Measurements from ENCODE around the gene CRTAP.
"Not testable (repeated sequence)": the region's sequence is repeated elsewhere in the genome, so short reads cannot be mapped to it uniquely, and the experiment has no call there.

Gene CRTAP

GRCh38 chr3:33141006-33141405 lies 27.2 kb downstream of the CRTAP start:
- DNase-seq (ENCODE audit: low spot score), result no peak

GRCh38 chr3:33144433-33144832 lies 30.6 kb downstream of the CRTAP start:
- DNase-seq (ENCODE audit: low spot score), result no peak

- no peak for DNase-seq (ENCODE audit: low spot score)
These were observed 31.5 kb downstream of the CRTAP start for GRCh38 chr3:33145221-33145900.

DNA sequence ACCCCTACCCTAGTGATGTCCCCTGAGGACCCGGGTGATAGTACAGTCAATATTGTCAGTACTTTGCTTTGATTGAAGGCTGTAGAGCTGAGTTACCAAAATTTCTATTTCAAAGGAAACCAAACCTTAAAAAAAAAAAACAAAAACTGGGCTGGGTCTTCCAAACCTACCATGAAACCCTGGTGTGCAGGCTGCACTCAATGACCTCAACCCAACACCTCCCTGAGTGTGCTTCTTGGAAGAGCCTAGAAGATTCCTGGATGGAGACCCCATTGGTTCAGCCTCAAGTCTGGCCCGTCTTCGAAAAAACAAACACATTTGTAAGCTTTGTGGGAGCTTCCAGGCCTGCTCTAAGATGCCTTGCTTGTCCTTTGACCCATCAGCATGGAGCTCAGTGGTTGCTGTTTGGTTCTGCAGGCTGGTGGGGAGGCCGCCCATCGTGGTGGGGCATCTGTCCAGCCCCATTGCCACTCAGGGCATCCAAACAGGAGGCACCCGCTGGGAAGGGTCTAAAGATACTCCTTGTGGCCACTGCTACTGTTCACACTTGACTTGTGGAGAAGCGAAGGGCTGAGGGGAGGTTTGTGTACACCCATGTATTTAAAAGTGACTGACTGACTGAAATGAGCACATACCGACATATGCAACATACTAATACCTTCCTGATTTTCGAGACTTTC lies 32.2 kb downstream of the CRTAP start:
- no peak for DNase-seq (ENCODE audit: low spot score)

GRCh38 chr3:33146791-33147445 lies 33.1 kb downstream of the CRTAP start:
- no peak for DNase-seq (ENCODE audit: low spot score)

DNA sequence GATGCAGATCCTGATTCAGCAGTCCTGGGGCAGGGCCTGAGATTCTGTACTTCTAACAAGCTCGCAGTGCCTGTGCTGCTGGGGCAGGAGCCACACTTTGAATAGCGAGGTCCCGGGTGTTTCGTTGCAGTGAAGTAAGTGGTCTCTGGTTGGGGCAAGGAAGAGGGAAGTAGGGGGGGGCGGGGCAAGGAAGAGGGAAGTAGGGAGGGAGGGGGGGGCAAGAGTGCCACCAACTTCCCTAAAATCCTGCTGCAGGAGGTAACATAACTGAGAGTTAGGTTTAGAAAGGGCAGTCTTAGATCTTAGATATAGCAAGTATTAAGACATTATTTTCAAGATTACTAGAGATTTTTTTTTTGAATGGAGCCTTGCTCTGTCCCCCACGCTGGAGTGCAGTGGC lies 35.5 kb downstream of the CRTAP start:
- DNase-seq (ENCODE audit: low spot score), result no peak

DNA sequence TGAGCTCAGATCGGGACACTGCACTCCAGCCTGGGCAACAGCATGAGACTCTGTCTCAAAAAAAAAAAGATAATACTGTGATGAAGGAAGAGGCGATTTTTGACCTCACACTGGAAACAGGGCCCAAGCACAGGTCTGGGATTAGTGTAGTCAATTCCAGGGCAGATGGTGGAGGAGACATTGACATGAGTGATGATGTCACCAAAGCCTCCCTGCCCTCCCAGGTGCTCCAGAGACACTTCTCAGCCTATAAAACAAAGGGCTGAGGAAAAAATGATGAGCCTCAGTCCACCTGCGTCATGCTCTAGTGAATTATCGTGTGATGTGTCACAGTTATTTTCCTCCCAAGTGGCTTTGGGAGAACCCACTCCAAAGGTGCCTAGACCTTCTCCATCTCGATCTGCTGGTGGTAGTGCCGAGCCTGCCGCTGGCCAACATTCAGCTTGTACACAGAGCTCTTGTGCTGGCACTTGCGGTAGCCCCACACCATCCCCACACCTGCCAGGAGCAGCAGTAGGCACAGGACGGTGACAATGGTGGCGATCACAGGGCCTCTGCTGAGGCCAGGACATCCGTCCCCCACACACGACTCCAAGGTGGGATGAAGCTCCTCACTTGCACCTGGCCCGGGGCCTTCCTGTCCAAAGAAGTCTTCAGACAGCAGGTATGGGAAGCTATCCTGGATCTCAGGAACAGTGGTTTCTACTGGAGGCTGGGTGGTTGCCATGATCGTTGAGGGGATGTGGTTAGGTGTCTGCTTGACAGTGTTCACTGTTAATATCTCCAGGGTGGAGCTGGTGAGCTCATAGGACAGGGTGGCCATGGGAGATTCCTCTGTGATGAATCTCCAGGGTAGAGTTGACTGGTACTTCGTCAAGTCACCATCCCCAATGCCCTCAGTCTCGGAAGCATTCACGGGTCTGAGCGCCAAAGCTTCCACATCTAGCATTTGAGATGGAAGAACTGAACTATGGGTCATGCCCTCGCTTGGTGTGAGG lies 38.8 kb downstream of the CRTAP start:
- no peak for DNase-seq (ENCODE audit: low spot score)

DNA sequence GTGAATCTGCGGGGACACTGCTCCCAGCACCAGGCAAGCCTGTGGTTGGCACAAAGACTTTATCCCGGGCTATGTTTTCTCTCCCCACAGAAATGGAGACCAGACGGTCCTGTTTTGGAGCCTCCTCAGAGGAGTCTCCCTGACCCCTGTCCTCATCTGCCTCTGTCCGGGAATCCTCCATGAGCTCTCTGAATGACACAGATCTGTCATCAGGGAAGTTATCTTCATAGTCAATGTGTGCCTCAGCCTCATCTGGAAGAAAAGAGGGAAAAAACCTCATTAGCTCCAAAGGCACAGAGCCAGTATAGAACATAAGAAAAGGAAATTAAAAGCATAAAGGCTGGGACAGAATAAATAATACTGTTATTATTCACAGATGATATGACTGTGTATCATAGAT lies 40.0 kb downstream of the CRTAP start:
- no peak for DNase-seq (ENCODE audit: low spot score)

- DNase-seq (ENCODE audit: low spot score), result no peak
These were observed 41.5 kb downstream of the CRTAP start for GRCh38 chr3:33155301-33155700.

DNA sequence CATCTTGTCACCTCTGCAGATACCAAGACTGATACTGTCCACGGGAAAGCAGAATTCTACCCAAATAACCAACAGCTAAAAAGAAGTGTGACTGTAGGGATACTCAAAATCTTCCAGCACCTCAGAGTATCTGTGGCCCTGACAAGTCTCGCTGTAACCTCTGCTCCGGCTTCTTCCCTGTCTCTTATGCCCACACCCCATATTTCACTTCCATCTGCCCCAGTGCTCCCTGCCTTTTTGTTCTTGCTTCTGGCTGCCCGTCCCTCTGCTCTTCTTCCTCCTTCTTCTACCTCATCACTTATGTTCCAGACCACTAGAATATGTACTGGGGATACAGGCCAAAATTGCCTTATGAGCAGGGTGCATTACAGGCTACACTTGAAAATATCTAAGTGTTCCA lies 45.4 kb downstream of the CRTAP start:
- no peak for DNase-seq (ENCODE audit: low spot score)

DNA sequence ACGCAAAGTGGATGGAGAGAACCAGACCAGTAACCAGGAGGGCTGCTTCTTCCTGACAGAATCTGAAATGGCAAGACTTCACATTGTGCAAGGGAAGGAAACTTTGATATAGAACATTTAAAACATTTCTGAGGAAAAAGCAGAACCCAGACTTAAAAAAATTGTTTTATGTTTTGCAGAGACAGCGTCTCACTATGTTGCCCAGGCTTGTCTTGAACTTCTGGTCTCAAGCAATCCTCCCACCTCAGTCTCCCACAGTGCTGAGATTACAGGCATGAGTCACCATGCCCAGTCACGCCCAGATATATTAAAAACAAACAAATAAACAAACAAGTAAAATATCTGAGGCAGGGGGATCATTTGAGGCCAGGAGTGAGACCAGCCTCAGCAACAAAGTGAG lies 46.2 kb downstream of the CRTAP start:
- DNase-seq (ENCODE audit: low spot score), result no peak

DNA sequence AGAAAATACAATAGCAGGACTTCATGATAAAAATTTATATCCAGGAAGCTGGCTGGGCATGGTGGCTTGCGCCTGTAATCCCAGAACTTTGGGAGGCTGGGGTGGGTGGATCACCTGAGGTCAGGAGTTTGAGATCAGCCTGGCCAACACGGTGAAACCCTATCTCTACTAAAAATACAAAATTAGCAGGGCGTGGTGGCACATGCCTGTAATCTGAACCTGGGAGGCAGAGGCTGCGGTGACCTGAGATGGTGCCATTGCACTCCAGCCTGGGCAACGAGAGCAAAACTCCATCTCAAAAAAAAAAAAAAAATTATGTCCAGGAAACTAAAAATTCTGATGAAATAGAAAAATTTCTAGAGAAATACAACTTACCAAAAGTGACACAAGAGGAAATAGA lies 48.8 kb downstream of the CRTAP start:
- DNase-seq (ENCODE audit: low spot score), result not testable (repeated sequence)

DNA sequence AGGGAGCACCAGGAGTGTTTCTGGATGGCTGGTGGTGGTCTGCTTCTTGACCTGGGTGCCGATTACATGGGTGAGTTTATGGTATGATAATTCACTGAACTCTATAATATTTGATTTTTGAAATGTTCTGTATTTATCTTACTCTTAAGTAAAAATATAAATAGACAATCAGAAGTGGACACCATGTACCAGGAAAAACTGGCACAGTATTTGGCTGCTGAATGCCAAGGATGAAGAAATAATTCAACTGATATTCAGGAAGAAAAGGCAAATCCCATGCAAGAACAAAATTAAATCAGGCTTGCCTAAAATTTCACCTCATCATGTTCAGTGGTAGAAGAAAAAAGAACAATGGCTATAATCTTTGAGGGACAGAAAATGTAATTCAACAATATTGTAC lies 51.6 kb downstream of the CRTAP start:
- no peak for DNase-seq (ENCODE audit: low spot score)

DNA sequence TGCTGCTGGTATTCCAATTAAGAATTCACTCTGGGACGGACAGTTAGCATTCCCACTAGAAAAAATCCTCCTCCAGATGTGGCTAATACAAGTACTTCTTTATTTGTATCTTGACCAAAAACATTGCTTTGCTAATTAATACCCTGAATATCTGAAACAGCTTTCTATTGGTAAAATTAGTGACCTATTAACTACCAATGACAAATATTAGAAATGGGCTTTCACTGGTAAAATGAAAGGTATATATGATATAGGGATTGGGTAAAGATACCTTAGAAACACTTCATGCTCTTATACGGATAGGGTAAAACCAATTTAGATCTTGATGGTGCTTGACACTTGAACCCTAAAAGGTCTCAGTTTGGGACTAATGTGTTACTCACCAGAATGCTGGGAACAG lies 52.3 kb downstream of the CRTAP start:
- DNase-seq (ENCODE audit: low spot score), result no peak

GRCh38 chr3:33167284-33167683 lies 53.5 kb downstream of the CRTAP start:
- no peak for DNase-seq (ENCODE audit: low spot score)

- DNase-seq (ENCODE audit: low spot score), result no peak
These were observed 54.0 kb downstream of the CRTAP start for GRCh38 chr3:33167716-33168336.

DNA sequence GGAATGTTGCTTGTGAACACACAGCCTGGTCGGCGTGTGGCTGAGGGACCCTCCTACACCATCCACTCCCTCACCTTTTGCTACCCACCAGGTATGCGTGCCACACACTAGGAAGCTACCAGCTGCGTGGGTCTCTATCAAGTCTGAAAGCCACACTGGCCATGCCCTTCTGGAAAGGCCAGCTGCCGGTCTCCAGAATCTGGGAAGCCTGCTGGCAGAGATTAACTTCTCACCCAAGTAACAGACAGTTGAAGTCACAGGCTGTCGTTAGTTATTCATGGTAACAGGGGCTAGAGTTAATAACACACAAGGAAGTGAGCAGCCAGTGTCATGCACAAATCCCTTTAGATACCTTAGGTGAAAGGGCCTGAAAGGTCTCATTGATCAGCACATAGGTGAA lies 56.7 kb downstream of the CRTAP start:
- no peak for DNase-seq (ENCODE audit: low spot score)

GRCh38 chr3:33171580-33171979 lies 57.8 kb downstream of the CRTAP start:
- DNase-seq (ENCODE audit: low spot score), result no peak

GRCh38 chr3:33173103-33173502 lies 59.3 kb downstream of the CRTAP start:
- no peak for DNase-seq (ENCODE audit: low spot score)

- DNase-seq (ENCODE audit: low spot score), result no peak
These were observed 59.9 kb downstream of the CRTAP start for GRCh38 chr3:33173672-33174071.

- DNase-seq (ENCODE audit: low spot score), result no peak
These were observed 60.3 kb downstream of the CRTAP start for GRCh38 chr3:33174095-33174494.

Data from left forelimb (tissue), 1 donor.